DOHH2 (cell line): ENCODE measurements around the gene DCAF11.

Source experiments
- H3F3A ChIP-seq: fragments of 200-600 bp; sonication (generic), shearing (Covaris generic); 2 replicates; pipeline ENCODE4 v1.6.0; 2016; ENCODE audit warnings: antibody characterized with exemption, mild to moderate bottlenecking; ENCODE audit not compliant: control insufficient read depth, insufficient read depth
- H3K27ac ChIP-seq: fragments of 200-600 bp; sonication (generic); 2 replicates; pipeline ENCODE4 v1.5.1; 2014; ENCODE audit warnings: low read depth, mild to moderate bottlenecking, low read length, moderate library complexity
- H3K27me3 ChIP-seq: fragments of 200-600 bp; sonication (generic); 2 replicates; pipeline ENCODE4 v1.6.1; 2014; ENCODE audit warnings: mild to moderate bottlenecking, low read length, mixed read lengths; ENCODE audit not compliant: control insufficient read depth
- H3K36me3 ChIP-seq: fragments of 200-600 bp; sonication (generic); 2 replicates; pipeline ENCODE4 v1.6.1; 2014; ENCODE audit warnings: mild to moderate bottlenecking, low read length, moderate library complexity, mixed read lengths; ENCODE audit not compliant: control insufficient read depth
- H3K4me1 ChIP-seq: fragments of 200-600 bp; sonication (generic); 2 replicates; pipeline ENCODE4 v1.6.1; 2014; ENCODE audit warnings: mild to moderate bottlenecking, low read length, mixed read lengths; ENCODE audit not compliant: control insufficient read depth
- H3K4me2 ChIP-seq: fragments of 200-600 bp; sonication (generic); 2 replicates; pipeline ENCODE4 v1.6.0; 2014; ENCODE audit warnings: mild to moderate bottlenecking, low read length, moderate library complexity
- H3K4me3 ChIP-seq: fragments of 200-600 bp; sonication (generic); 2 replicates; pipeline ENCODE4 v1.5.1; 2014; ENCODE audit warnings: mild to moderate bottlenecking, low read length, mixed read lengths
- H3K79me2 ChIP-seq: fragments of 200-600 bp; sonication (generic); 2 replicates; pipeline ENCODE4 v1.6.1; 2014; ENCODE audit warnings: mild to moderate bottlenecking, low read length, mixed read lengths; ENCODE audit not compliant: control insufficient read depth
- H3K9me2 ChIP-seq: fragments of 200-600 bp; sonication (generic); replicated peaks from 2 replicates; pipeline ENCODE4 v1.6.1; 2014; ENCODE audit warnings: mild to moderate bottlenecking, low read length, mixed read lengths; ENCODE audit not compliant: control insufficient read depth
- H3K9me3 ChIP-seq: fragments of 200-600 bp; sonication (generic); 2 replicates; pipeline ENCODE4 v1.6.1; 2014; ENCODE audit warnings: antibody characterized with exemption, low read length, mixed read lengths; ENCODE audit not compliant: control insufficient read depth, insufficient read depth
- H4K20me1 ChIP-seq: fragments of 200-600 bp; sonication (generic); 2 replicates; pipeline ENCODE4 v1.6.0; 2014; ENCODE audit warnings: low read depth, mild to moderate bottlenecking, antibody characterized with exemption, low read length, moderate library complexity; ENCODE audit not compliant: control insufficient read depth, insufficient read depth
- CTCF ChIP-seq: fragments of 200-600 bp; sonication (generic); IDR thresholded peaks from one replicate; pipeline ENCODE4 v1.5.1; 2014; ENCODE audit warnings: antibody characterized with exemption, mild to moderate bottlenecking, low read depth, low read length; ENCODE audit not compliant: poor library complexity, severe bottlenecking
- EZH2phosphoT487 ChIP-seq: fragments of 200-600 bp; sonication (generic); IDR thresholded peaks from 2 replicates; pipeline ENCODE4 v1.6.1; 2017; ENCODE audit warnings: borderline replicate concordance, mild to moderate bottlenecking, antibody characterized with exemption, low read length, moderate library complexity, mixed read lengths

Gene DCAF11

GRCh38 chr14:24080888-24081738 is 33.5 kb upstream of the DCAF11 start:
- TF ChIP-seq EZH2phosphoT487: no peak
- H3F3A ChIP-seq: no peaks in the 10 kb centered on the region
- no peaks in the 10 kb centered on the region for H3K27me3 ChIP-seq
- H3K9me2 ChIP-seq: no peaks in the 10 kb centered on the region
- H3K79me2 ChIP-seq: no peaks in the 10 kb centered on the region
- H3K27ac ChIP-seq: no peak overlapping the region
- peak overlapping the region; percentile 75 for H3K4me3 ChIP-seq
- H4K20me1 ChIP-seq: no peaks in the 10 kb centered on the region
- peak overlapping the region; percentile 68 for H3K4me2 ChIP-seq
- H3K9me3 ChIP-seq: no peaks in the 10 kb centered on the region
- no peaks in the 10 kb centered on the region for H3K36me3 ChIP-seq
- H3K4me1 ChIP-seq: peaks cover 21% of the 10 kb centered on the region

- Histone ChIP-seq H3F3A (no peaks in the 10 kb centered on the region), H3K27me3 (no peaks in the 10 kb centered on the region), H3K4me1 (peaks cover 21% of the 10 kb centered on the region), H4K20me1 (no peaks in the 10 kb centered on the region), H3K79me2 (no peaks in the 10 kb centered on the region), H3K4me3 (peak overlapping the region; percentile 75), H3K36me3 (no peaks in the 10 kb centered on the region), H3K9me2 (no peaks in the 10 kb centered on the region), H3K27ac (no peak overlapping the region), H3K9me3 (no peaks in the 10 kb centered on the region), H3K4me2 (peak overlapping the region; percentile 68)
- TF ChIP-seq EZH2phosphoT487 (no peak), CTCF (no peak)
These were observed 32.8 kb upstream of the DCAF11 start for GRCh38 chr14:24081739-24082211.

GRCh38 chr14:24082411-24083080 is 32.0 kb upstream of the DCAF11 start:
- no peak for TF ChIP-seq EZH2phosphoT487
- TF ChIP-seq CTCF: no peak
- peaks cover 21% of the 10 kb centered on the region for H3K4me1 ChIP-seq
- H3K9me2 ChIP-seq: no peaks in the 10 kb centered on the region
- no peaks in the 10 kb centered on the region for H3K27me3 ChIP-seq
- H3K79me2 ChIP-seq: no peaks in the 10 kb centered on the region
- H4K20me1 ChIP-seq: no peaks in the 10 kb centered on the region
- no peak overlapping the region for H3K27ac ChIP-seq
- no peak overlapping the region for H3K4me2 ChIP-seq
- H3F3A ChIP-seq: no peaks in the 10 kb centered on the region
- no peak overlapping the region for H3K4me3 ChIP-seq
- H3K36me3 ChIP-seq: no peaks in the 10 kb centered on the region
- H3K9me3 ChIP-seq: no peaks in the 10 kb centered on the region

GRCh38 chr14:24083462-24083861 is 31.1 kb upstream of the DCAF11 start:
- H3K4me1 ChIP-seq: peaks cover 21% of the 10 kb centered on the region
- no peak overlapping the region for H3K27ac ChIP-seq
- H3K9me2 ChIP-seq: no peaks in the 10 kb centered on the region
- H3K79me2 ChIP-seq: no peaks in the 10 kb centered on the region
- no peaks in the 10 kb centered on the region for H3F3A ChIP-seq
- H3K4me3 ChIP-seq: no peak overlapping the region
- no peaks in the 10 kb centered on the region for H3K27me3 ChIP-seq
- no peaks in the 10 kb centered on the region for H3K36me3 ChIP-seq
- no peak overlapping the region for H3K4me2 ChIP-seq
- no peaks in the 10 kb centered on the region for H3K9me3 ChIP-seq
- H4K20me1 ChIP-seq: no peaks in the 10 kb centered on the region
- TF ChIP-seq EZH2phosphoT487 (no peak), CTCF (no peak)
